Transverse colon (tissue), 4 donors: Measurements from ENCODE around the gene DMC1. TPM values are rescaled to one million over a fixed set of nuclear protein-coding genes. Genes with fewer than 3 reads are reported as not detected.

ENCODE experiments used
- DNase-seq: peaks from one replicate; pipeline ENCODE4 v3.0.0-alpha.2; 2019
- H3K27ac ChIP-seq, 4 donors: fragments of 200-600 bp; sonication (generic); 2 replicates each; pipeline ENCODE4 v1.5.1; 2016 to 2018; ENCODE audit warnings: inconsistent platforms in 4 of 4
- H3K27me3 ChIP-seq: fragments of 200-600 bp; sonication (generic); 2 replicates; pipeline ENCODE4 v1.5.1; 2017; ENCODE audit warnings: inconsistent platforms
- H3K36me3 ChIP-seq, 4 donors: fragments of 200-600 bp; sonication (generic); 2 replicates each; pipeline ENCODE4 v1.5.1; 2017 to 2019; ENCODE audit warnings: inconsistent platforms in 4 of 4
- H3K4me1 ChIP-seq, 4 donors: fragments of 200-600 bp; sonication (generic); 2 replicates each; pipeline ENCODE4 v1.5.1; 2017 to 2020; ENCODE audit warnings: inconsistent platforms in 4 of 4
- H3K4me3 ChIP-seq, 4 donors: fragments of 200-600 bp; sonication (generic); 1 replicate in 1 of 4; 2 replicates in 3 of 4; pipeline versions ENCODE4 v1.5.1 to v1.6.1; 2017 to 2019; ENCODE audit warnings: inconsistent platforms in 4 of 4
- H3K9me3 ChIP-seq, 2 donors: fragments of 200-600 bp; sonication (generic); 2 replicates each; pipeline ENCODE4 v1.5.1; 2017 to 2019; ENCODE audit warnings: inconsistent platforms in 2 of 2
- EP300 ChIP-seq: sonication (generic); formaldehyde crosslinking; IDR thresholded peaks from one replicate; pipeline ENCODE4 v1.6.1; 2017; ENCODE audit warnings: antibody characterized with exemption, low read depth
- POLR2A ChIP-seq: fragments of 450-650 bp; IDR thresholded peaks from one replicate; pipeline ENCODE4 v1.6.1; 2016; ENCODE audit warnings: antibody characterized with exemption, mild to moderate bottlenecking, moderate library complexity
- POLR2AphosphoS5 ChIP-seq, 3 donors: sonication (generic); formaldehyde crosslinking; IDR thresholded peaks; one replicate each; pipeline ENCODE4 v1.6.1; 2016; ENCODE audit warnings: antibody characterized with exemption in 3 of 3
- WGBS, 2 donors: methylation state at CpG; one replicate each; pipeline ENCODE4 v1.1.5; 2018; ENCODE audit warnings: low coverage in 1 of 2; 5-methylcytosine and 5-hydroxymethylcytosine counted together
- in situ Hi-C, 4 donors: fragments of 200-750 bp; cut with MboI; loops; one replicate each; pipeline versions ENCODE4 v1.15.0 to v1.15.1; 2017; ENCODE audit warnings: low sequenced_read_pairs in 3 of 4, low pct_ligation_motif_present in 1 of 4, low pct_unique_long_range_greater_than_20kb in 1 of 4
- intact Hi-C: fragments of 100-400 bp; cut with DNase I; formaldehyde crosslinking; loops from one replicate; pipeline ENCODE4 v1.15.1; 2023; ENCODE audit warnings: low total_unique reads
- total RNA-seq, 4 donors: library from RNA; depleted of rRNA; stranded (reverse); fragments of >200 nt; gene quantifications; one replicate each; pipeline ENCODE4 v1.1.0, GENCODE V29; 2016
- TF ChIP-seq, protein P1 (sequence below), 5 experiments: fragments of 200-600 bp in 3 of 5; fragments of 450-650 bp in 2 of 5; sonication (generic) in 3 of 5; IDR thresholded peaks; 1 replicate in 2 of 5; 2 replicates in 3 of 5; pipeline ENCODE4 v1.5.1; 2016 to 2017; ENCODE audit warnings: antibody characterized with exemption in 5 of 5, inconsistent platforms in 3 of 5, mild to moderate bottlenecking in 2 of 5, moderate library complexity in 1 of 5

Gene DMC1
- total RNA-seq, 4 donors from 2014 or later, result 0.32 to 86.2 (median 0.68) TPM; not detected in 1

GRCh38 chr22:38490475-38490874, 79.5 kb downstream of the DMC1 start:
- in situ Hi-C loops (no loop called here), intact Hi-C loops (no loop called here)
- Histone ChIP-seq H3K4me3 (no peak overlapping the region), H3K27ac (peak overlapping the region; percentile 58 to 74 (median 69)), H3K36me3 (peaks cover 0 to 96% (median 51%) of the 10 kb centered on the region in 4 donors), H3K27me3 (no peaks in the 10 kb centered on the region), H3K4me1 (peaks cover 9 to 21% (median 10%) of the 10 kb centered on the region in 4 donors), H3K9me3 (no peaks in the 10 kb centered on the region)
- 49 to 60% methylated on average over 1 to 2 of the region's 2 CpGs for WGBS, 2 donors
- no peak for DNase-seq
- TF ChIP-seq, protein P1, sequence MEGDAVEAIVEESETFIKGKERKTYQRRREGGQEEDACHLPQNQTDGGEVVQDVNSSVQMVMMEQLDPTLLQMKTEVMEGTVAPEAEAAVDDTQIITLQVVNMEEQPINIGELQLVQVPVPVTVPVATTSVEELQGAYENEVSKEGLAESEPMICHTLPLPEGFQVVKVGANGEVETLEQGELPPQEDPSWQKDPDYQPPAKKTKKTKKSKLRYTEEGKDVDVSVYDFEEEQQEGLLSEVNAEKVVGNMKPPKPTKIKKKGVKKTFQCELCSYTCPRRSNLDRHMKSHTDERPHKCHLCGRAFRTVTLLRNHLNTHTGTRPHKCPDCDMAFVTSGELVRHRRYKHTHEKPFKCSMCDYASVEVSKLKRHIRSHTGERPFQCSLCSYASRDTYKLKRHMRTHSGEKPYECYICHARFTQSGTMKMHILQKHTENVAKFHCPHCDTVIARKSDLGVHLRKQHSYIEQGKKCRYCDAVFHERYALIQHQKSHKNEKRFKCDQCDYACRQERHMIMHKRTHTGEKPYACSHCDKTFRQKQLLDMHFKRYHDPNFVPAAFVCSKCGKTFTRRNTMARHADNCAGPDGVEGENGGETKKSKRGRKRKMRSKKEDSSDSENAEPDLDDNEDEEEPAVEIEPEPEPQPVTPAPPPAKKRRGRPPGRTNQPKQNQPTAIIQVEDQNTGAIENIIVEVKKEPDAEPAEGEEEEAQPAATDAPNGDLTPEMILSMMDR (IDR thresholded peaks at IDR 0.05), result peak in 1 of 5 experiments; percentile 10
- no peak for TF ChIP-seq POLR2A

GRCh38 chr22:38489561-38490145, 80.3 kb downstream of the DMC1 start:
- WGBS, 2 donors, result 87 to 98% methylated on average over 6 to 7 of the region's 7 CpGs
- in situ Hi-C loops, result no loop called here
- Histone ChIP-seq H3K4me1 (peaks cover 9 to 21% (median 10%) of the 10 kb centered on the region in 4 donors), H3K36me3 (peaks cover 0 to 96% (median 52%) of the 10 kb centered on the region in 4 donors), H3K27ac (peak overlapping the region in 3 of 4 donors; percentile 58 to 74 (median 66)), H3K4me3 (no peak overlapping the region), H3K27me3 (no peaks in the 10 kb centered on the region), H3K9me3 (no peaks in the 10 kb centered on the region)
- no peak for DNase-seq
- TF ChIP-seq POLR2AphosphoS5 (IDR thresholded peaks at IDR 0.05) (peak in 2 of 3 donors; percentile 23 to 43), EP300 (no peak)
- intact Hi-C loops, result no loop called here

DNA sequence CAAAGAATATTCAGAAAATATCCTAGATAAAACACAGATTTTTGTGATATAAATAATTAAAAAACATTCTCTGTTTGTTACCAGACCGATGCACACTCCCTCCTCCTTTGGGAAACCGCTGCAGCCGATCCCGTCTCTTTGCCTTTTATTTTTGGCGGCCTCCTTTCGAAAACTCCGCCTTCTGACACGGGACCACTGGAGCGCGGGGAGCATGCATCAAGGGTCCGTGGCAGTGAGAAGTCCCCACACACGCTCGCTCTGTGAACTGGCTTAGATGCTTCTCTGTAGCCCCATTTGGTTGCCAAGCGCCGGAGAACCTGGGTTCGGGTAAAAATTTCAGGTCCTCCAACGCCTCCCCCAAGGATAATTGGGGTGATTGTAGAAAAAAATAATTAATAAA, 80.8 kb downstream of the DMC1 start:
- Histone ChIP-seq H3K27ac (no peak overlapping the region), H3K36me3 (peaks cover 0 to 96% (median 52%) of the 10 kb centered on the region in 4 donors), H3K4me1 (peaks cover 9 to 21% (median 10%) of the 10 kb centered on the region in 4 donors)

DNA sequence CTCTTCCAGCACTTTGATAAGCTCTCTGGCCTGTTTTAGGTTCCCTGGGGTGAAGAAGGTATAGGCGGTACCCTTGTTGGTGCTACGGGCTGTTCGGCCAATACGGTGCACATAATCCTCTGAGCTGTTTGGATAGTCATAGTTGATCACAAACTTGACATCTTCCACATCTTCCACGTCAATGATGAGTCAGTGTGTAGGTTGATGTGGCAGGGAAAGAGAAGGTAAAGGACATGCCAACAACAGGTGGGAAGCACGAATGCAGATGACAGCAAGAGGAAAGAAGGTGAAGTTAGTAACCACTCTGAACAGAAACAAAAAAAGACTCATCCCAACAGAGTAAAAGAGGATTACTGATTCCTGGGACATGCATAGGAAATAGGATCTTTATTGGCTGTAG, 82.0 kb downstream of the DMC1 start:
- Histone ChIP-seq H3K9me3 (no peaks in the 10 kb centered on the region), H3K36me3 (peaks cover 0 to 96% (median 49%) of the 10 kb centered on the region in 4 donors), H3K4me3 (no peak overlapping the region), H3K27me3 (no peaks in the 10 kb centered on the region), H3K4me1 (peaks cover 9 to 18% (median 10%) of the 10 kb centered on the region in 4 donors), H3K27ac (no peak overlapping the region)
- DNase-seq, result no peak
- in situ Hi-C loops, result no loop called here
- 85 to 86% methylated on average over 4 to 6 of the region's 6 CpGs for WGBS, 2 donors
- intact Hi-C loops, result no loop called here
- peak in 2 of 3 donors; percentile 40 to 41 for TF ChIP-seq POLR2AphosphoS5 (IDR thresholded peaks at IDR 0.05)
- no peak for TF ChIP-seq POLR2A
- no peak for TF ChIP-seq EP300

More for the DNA sequence above, 80.8 kb downstream of the DMC1 start:
- Histone ChIP-seq H3K9me3 (no peaks in the 10 kb centered on the region), H3K4me3 (no peak overlapping the region), H3K27me3 (no peaks in the 10 kb centered on the region)
- DNase-seq, result no peak
- 90 to 95% methylated on average over 13 to 17 of the region's 17 CpGs for WGBS, 2 donors
- in situ Hi-C loops, result no loop called here
- TF ChIP-seq EP300 (no peak), POLR2AphosphoS5 (IDR thresholded peaks at IDR 0.05) (peak in 2 of 3 donors; percentile 2 to 4)
- intact Hi-C loops, result no loop called here

DNA sequence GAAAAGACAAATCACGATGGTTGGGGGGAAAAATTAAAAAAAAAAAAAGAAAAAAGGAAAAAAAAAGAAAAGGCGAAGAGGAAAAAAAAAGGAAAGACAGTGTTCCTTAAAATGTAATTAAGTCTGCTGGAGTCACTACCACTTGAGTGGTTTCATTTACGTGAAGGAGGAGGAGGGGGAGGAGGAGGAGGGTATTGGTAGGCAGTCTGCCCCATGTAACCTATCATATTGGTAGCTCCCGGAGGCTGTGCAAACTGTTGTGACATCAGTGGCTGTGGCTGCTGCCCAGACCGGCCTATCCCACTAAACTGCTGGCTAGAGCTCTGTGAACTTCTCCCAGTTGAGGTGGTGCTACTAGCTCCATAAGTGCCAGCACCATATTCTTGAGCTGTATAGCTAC, 84.2 kb downstream of the DMC1 start:
- Histone ChIP-seq H3K9me3 (no peaks in the 10 kb centered on the region), H3K4me1 (peaks cover 3 to 6% (median 5%) of the 10 kb centered on the region in 4 donors), H3K27ac (no peak overlapping the region), H3K27me3 (no peaks in the 10 kb centered on the region), H3K36me3 (peaks cover 0 to 90% (median 45%) of the 10 kb centered on the region in 4 donors), H3K4me3 (no peak overlapping the region)
- TF ChIP-seq, protein P1 (IDR thresholded peaks at IDR 0.05), result no peak
- TF ChIP-seq EP300 (no peak), POLR2AphosphoS5 (IDR thresholded peaks at IDR 0.05) (no peak), POLR2A (no peak)
- intact Hi-C loops, result no loop called here
- no peak for DNase-seq
- in situ Hi-C loops, result no loop called here
- WGBS, 2 donors, result 69 to 84% methylated on average over 3 to 5 of the region's 5 CpGs
